GM18861 (cell line): ENCODE results near the gene REST.
"Not testable (repeated sequence)": the region's sequence is repeated elsewhere in the genome, so short reads cannot be mapped to it uniquely, and the experiment has no call there.

Experiments
- ATAC-seq: cut with Tn5 transposase; IDR thresholded peaks from one replicate; pipeline ENCODE4 v1.9.1; 2021; ENCODE audit not compliant: unreplicated experiment

The REST gene

GRCh38 chr4:56909086-56909894 lies 1.6 kb downstream of the REST start:
- ATAC-seq: peak; percentile 22

- ATAC-seq: no peak
These were observed 2.7 kb downstream of the REST start for GRCh38 chr4:56910172-56910967.

- ATAC-seq: no peak
These were observed 6.6 kb downstream of the REST start for GRCh38 chr4:56914336-56914735.

- ATAC-seq: not testable (repeated sequence)
These were observed 7.3 kb downstream of the REST start for GRCh38 chr4:56914977-56915376.

GRCh38 chr4:56927196-56927595 lies 19.5 kb downstream of the REST start:
- no peak for ATAC-seq

- ATAC-seq: no peak
These were observed 22.9 kb downstream of the REST start for GRCh38 chr4:56930638-56931037.

GRCh38 chr4:56931924-56932323 lies 24.2 kb downstream of the REST start:
- ATAC-seq: no peak

GRCh38 chr4:56937262-56937661 lies 29.6 kb downstream of the REST start:
- no peak for ATAC-seq

- not testable (repeated sequence) for ATAC-seq
These were observed 32.1 kb downstream of the REST start for GRCh38 chr4:56939826-56940225.

GRCh38 chr4:56940403-56940802 lies 32.7 kb downstream of the REST start:
- no peak for ATAC-seq

GRCh38 chr4:56940971-56941370 lies 33.3 kb downstream of the REST start:
- ATAC-seq: no peak

GRCh38 chr4:56941403-56941802 lies 33.7 kb downstream of the REST start:
- no peak for ATAC-seq

GRCh38 chr4:56953680-56954520 lies 46.2 kb downstream of the REST start:
- ATAC-seq: no peak

- no peak for ATAC-seq
These were observed 50.4 kb downstream of the REST start for GRCh38 chr4:56958111-56958517.

GRCh38 chr4:56959100-56959499 lies 51.4 kb downstream of the REST start:
- no peak for ATAC-seq

- ATAC-seq: no peak
These were observed 53.4 kb downstream of the REST start for GRCh38 chr4:56961107-56961500.

GRCh38 chr4:56971383-56971782 lies 63.7 kb downstream of the REST start:
- ATAC-seq: no peak

GRCh38 chr4:56972389-56972788 lies 64.7 kb downstream of the REST start:
- no peak for ATAC-seq

GRCh38 chr4:56972809-56973208 lies 65.1 kb downstream of the REST start:
- no peak for ATAC-seq

GRCh38 chr4:56973336-56973735 lies 65.6 kb downstream of the REST start:
- ATAC-seq: no peak

GRCh38 chr4:56976283-56976836 lies 68.7 kb downstream of the REST start:
- no peak for ATAC-seq
